HG02798 (cell line): ENCODE measurements around the gene LCE4A.

ENCODE experiments used
- ATAC-seq: cut with Tn5 transposase; IDR thresholded peaks from one replicate; pipeline ENCODE4 v1.9.1; 2021; ENCODE audit warnings: mild to moderate bottlenecking; ENCODE audit not compliant: unreplicated experiment, poor library complexity

LCE4A gene

DNA sequence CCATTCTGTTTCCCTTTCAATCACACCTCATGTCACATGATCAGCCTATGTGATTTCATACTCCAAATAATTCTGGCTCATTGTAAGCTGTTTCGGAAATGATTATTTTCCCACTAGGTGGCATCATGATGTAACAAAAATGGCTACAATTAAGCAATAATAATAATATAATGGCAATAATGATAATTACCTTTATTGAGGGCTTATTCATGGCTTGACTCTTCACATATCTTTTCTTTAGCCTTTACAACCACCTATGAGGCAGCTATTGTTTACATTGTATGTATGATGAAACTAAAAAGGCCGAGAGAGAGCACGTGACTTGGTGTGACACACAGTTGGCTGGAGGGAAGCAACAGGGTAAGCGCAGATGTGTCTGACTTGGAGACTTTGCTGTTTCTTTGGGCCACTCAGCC lies 37.3 kb downstream of the LCE4A start:
- no peak for ATAC-seq

DNA sequence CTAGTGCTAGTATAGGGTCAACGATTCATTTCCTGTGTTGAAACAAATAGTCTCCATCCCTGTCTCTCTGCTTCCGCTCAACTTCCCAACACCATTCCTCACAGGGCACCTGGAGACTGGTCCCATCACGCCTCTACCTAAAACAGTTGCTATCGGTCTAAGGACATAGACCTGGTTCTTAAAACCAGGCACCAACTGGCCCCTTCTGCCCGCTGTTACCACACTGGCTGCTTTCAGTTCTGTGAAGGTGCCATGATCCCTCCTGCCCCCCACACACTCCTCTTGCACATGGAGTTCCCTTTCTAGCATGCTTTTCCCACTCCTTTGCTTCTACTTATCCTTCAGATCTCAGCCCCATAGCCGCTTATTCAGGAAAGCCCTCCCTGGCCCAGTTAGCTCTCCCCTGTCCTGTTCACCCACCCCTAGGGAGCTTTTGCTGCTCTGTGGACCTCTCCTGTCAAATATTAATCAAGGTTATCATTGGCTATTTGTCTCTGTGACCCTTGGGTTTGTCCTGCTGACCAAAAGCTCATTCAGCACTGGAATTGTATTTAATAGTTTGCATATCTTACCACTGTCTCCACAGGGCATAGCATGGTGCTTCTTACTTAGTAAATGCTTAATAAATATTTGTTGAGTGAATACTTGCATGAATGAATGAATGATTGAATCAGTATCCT lies 37.9 kb downstream of the LCE4A start:
- no peak for ATAC-seq

DNA sequence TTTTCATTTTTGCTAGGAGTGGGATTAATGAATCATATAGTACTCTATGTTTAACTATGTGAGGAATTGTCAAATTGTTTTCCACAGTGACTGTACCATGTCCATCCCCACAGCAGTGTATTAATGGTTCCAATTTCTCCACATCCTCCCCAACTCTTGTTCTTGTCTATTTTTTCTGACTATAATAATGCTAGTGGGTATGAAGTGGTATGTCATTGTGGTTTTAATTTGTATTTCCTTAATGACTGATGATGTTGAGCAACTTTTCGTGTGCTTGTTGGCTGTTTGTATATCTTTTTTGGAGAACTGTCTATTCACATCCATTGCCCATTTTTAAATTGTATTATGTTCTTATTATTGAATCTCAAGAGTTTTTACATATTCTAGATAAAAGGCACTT lies 39.9 kb downstream of the LCE4A start:
- no peak for ATAC-seq

DNA sequence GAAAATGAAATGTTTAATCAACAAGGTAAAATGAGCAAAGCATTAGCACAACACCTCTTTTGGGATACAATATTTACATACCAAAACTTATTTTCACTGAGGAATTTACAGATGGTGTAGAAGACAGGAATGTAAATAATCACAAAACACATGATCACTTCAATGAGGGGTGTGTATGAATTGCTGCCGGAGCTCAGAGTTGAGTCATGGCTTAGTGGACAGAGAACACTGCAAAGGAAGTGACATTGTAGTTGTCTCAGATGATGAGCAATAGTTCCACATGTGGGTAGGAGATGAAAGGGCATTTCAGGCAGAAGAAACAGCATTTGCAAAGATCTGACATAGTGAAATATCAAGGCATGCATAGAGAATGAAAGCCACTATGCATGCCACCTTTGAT lies 44.3 kb downstream of the LCE4A start:
- ATAC-seq: no peak

DNA sequence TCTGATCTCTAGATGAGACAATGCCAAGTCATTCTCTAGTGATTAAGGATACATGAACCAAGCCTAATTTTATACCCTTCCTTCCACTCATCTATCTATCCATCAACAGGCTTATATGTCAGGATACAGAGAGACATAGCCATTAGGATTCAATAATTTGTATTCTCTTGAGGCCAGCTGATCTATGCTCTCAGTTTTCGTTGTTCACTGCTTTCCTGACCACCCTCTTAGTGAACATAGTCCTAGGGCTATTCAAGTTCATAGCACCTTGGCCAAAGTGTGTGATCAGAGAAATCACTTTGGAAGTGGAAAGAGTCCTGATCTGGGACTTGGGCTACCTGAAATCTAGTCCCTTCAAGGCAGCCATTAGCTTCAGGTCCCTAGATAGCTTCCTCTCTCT lies 45.6 kb downstream of the LCE4A start:
- ATAC-seq: no peak

DNA sequence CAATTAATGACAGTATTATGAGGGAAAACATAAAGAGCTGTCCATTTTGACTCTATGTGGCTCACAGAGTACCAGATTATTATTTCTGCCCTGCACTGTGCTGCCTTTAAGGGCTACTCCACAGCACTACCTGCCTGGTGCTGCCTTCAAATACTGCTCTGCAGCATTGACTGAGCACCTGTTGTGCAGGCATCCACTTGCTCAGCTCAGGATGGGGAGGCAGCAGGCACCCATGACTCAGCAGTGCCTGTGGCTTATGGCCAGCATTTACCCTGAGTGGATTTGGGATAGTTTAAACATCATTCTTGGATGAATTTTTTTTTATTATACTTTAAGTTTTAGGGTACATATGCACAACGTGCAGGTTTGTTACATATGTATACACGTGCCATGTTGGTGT lies 48.9 kb downstream of the LCE4A start:
- no peak for ATAC-seq

DNA sequence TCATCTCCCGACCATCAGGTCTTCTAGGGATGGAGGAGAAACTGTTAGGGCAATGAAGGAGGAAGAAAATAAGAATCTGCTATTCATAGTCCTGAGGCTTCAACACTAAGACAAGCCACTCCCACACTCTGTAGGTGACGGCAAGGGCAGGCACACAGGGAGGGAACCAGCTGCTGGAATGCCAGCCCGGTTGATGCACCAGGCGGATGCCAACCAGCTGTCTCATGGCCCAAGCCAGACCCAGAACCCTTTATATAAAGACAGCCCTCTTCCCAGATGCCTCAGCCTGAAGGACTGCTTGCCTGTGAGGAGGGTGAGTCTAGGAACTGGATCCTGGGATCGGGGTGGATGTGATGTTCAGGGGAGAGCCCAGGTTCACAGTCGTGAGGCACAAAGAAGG lies 49.8 kb downstream of the LCE4A start, which contains the start of gene KPRP:
Gene KPRP, plus strand, starts transcription at position 279 of the 400 bp plus-strand sequence. CDS start 1,564 bp downstream, outside the sequence.
- no peak for ATAC-seq

DNA sequence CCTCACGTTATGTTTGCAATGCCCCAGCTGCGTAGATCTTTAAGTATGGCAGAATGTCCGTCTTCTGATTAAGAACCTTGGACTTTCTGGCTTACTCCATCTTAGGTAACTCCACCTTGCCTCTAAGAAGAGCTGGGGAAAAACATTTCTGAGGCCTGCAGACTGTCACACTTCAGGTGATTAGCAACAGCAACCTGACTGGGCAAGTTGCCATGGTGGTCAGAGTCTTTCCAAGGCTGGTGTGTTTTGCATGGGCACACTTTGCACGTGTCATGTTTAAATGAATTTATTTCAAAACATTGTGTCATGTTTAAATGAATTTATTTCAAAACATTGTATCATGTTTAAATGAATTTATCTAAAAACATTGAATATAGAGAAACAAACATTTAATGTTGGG lies 50.7 kb downstream of the LCE4A start:
- ATAC-seq: no peak
